Measurements from ENCODE around the gene CLRN1.
"Not testable (repeated sequence)": the region's sequence is repeated elsewhere in the genome, so short reads cannot be mapped to it uniquely, and the experiment has no call there.

The CLRN1 gene

DNA sequence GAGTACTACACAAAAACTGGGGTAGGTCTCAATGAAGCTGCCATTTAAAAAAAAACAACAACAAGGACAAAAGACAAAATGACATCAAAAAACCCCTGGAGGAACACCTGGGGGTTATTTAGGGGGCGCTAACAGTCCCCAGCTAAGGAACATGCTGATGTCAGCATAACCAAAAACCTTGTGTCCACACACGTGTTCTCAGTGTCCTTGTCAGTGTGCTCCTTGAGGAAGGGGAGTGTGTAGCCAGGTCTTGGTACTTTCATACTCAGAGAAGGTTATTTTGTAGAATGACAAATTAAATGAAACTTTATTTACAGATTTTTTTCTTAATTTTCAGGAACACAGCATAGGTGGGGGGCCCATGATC lies 31.2 kb upstream of the CLRN1 start:
- Histone ChIP-seq H3K27me3 (no peaks in the 10 kb centered on the region), H3K4me2 (no peak overlapping the region), H4K20me1 (no peaks in the 10 kb centered on the region), H3K9me3 (no peaks in the 10 kb centered on the region), H3K4me3 (no peak overlapping the region), H3K27ac (no peak overlapping the region), H3K36me3 (no peaks in the 10 kb centered on the region), H3K9ac (no peak overlapping the region), H3K4me1 (no peaks in the 10 kb centered on the region)
- TF ChIP-seq Cebpa-rat (IDR thresholded peaks at IDR 0.05), result no peak

DNA sequence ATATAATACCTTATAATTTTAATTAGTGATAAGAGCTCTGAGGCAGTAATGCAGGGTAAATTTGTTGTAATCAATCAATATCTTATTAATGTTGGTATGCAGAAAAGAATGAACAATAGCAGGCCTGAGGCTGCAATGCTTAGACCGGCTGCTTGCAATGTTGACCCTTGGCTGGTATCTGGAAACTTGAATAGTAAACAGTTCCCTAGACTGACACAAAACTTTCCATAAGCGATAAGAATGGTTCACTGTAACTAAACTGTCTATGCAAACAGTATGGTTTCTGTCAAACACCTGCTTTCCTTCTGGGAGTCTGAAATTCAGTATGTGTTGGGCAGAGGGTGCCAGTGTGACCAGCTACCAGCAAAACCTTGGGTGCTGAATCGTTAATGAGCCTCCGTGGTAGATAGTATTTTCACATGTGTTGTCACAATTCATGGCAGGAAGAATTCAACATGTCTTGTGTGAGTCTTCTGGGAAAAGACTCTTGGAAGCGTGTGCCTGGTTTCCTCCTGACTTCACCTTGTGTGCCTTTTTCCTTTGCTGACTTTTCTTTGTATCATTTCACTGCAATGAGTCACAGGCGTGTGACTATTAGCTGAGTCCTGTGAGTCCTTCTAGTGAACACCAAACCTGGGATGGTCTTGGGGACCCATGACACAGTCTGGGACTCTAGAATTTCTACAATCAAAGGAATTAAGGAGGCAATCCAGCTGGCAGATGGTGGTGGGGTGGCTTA lies 30.7 kb upstream of the CLRN1 start:
- no peaks in the 10 kb centered on the region for H3K27me3 ChIP-seq
- no peaks in the 10 kb centered on the region for H3K9me3 ChIP-seq
- H3K27ac ChIP-seq, result no peak overlapping the region
- H3K9ac ChIP-seq, result no peak overlapping the region
- no peak for TF ChIP-seq Cebpa-rat (IDR thresholded peaks at IDR 0.05)
- H4K20me1 ChIP-seq, result no peaks in the 10 kb centered on the region
- no peak overlapping the region for H3K4me3 ChIP-seq
- no peaks in the 10 kb centered on the region for H3K36me3 ChIP-seq
- H3K4me1 ChIP-seq, result no peaks in the 10 kb centered on the region
- no peak overlapping the region for H3K4me2 ChIP-seq

DNA sequence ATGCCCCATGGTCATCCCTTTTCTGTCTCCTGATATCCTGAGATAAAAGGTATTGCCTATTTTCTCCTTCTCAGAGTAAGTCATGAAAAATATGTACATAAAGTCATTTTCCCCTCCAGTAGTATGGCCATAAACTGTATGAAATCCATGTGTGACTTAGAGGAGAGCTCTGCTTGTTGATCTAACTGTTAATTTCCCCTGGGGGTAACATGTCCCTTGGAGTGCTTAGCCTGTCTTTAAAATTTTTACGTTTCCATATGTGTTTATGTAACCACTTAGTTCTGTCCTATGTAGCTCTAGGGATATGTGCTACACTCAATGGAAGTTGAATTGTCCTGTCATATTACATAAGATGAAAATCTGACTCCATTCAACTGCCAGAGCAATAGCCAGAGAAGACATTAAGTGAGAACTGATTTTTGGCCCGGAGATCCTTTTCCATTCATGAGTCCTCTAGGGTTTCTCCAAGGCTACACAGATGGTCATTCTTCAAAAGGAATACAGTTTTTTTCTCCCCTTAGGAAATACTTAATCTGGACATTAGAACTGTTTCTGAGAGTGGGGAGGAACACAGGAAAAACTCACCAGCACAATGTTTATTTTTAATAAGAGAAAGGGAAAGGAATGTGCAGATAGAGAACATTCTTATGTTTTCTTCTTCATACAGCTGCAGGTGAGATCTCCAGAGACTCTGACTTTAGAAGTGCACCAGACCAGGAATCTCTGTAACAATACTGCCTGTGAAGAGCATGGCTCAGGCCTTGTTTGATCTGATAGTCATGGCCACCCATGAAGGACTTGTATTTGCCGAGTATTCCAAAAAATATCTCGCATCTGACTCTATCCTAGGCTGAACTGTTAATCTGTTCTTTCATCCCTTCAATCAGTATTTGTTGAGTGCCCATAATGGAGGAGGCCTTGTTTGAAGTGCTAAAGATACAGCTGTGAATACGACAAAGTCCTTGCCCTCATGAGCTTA lies 29.8 kb upstream of the CLRN1 start:
- Histone ChIP-seq H3K9me3 (no peaks in the 10 kb centered on the region), H3K4me2 (no peak overlapping the region), H3K4me1 (no peaks in the 10 kb centered on the region), H3K27me3 (no peaks in the 10 kb centered on the region), H3K4me3 (no peak overlapping the region), H3K27ac (no peak overlapping the region), H4K20me1 (no peaks in the 10 kb centered on the region), H3K36me3 (no peaks in the 10 kb centered on the region), H3K9ac (no peak overlapping the region)
- no peak for TF ChIP-seq Cebpa-rat (IDR thresholded peaks at IDR 0.05)

DNA sequence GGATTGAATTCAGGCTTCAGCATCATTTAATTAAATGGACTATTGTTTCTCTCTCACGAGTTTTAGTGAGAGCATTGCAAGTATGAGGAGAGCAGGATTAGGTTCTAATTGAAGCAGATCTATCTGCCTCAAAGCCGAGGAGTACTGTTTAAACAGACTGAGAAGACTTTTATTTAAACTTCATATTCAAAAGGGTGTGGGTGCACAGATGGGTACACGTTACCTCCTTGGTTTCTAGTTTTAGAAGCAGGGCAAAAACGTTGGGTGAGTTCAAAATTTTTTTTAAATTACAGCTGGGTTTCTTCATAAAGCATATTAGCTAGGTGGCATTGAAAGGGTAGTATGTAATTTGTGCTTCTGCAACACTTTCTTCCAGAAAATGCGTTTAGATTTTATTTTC lies 26.5 kb upstream of the CLRN1 start:
- Histone ChIP-seq H3K36me3 (no peaks in the 10 kb centered on the region), H3K9ac (no peak overlapping the region), H3K9me3 (peaks cover under 1% of the 10 kb centered on the region; the same call in 1 of the 2 replicates), H3K4me3 (no peak overlapping the region), H4K20me1 (no peaks in the 10 kb centered on the region), H3K27me3 (no peaks in the 10 kb centered on the region), H3K27ac (no peak overlapping the region), H3K4me1 (no peaks in the 10 kb centered on the region), H3K4me2 (no peak overlapping the region)
- TF ChIP-seq Cebpa-rat (IDR thresholded peaks at IDR 0.05), result no peak

DNA sequence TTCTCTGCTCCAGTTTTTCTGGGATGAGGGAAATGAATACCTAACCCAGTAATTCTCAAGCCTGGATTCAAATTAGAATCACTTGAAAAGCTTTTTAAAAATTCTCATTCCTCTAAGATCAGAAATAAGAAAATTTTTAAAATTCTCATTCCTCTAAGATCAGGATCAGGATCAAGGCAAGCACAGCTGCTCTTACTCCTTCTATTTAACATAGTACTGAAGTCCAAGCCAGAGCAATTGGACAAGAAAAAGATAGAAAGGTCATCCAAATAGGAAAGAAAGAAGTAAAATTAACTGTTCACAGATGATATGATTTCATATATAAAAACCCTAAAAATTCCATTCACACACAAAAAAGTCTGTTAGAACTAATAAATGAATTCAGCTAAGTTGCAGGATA lies 24.2 kb upstream of the CLRN1 start:
- H3K9ac ChIP-seq, result no peak overlapping the region
- peaks cover 12% of the 10 kb centered on the region for H3K9me3 ChIP-seq
- TF ChIP-seq Cebpa-rat (IDR thresholded peaks at IDR 0.05), result no peak
- H3K27ac ChIP-seq, result no peak overlapping the region
- H3K4me1 ChIP-seq, result no peaks in the 10 kb centered on the region
- H4K20me1 ChIP-seq, result no peaks in the 10 kb centered on the region
- no peak overlapping the region for H3K4me3 ChIP-seq
- no peaks in the 10 kb centered on the region for H3K36me3 ChIP-seq
- H3K4me2 ChIP-seq, result no peak overlapping the region
- no peaks in the 10 kb centered on the region for H3K27me3 ChIP-seq

DNA sequence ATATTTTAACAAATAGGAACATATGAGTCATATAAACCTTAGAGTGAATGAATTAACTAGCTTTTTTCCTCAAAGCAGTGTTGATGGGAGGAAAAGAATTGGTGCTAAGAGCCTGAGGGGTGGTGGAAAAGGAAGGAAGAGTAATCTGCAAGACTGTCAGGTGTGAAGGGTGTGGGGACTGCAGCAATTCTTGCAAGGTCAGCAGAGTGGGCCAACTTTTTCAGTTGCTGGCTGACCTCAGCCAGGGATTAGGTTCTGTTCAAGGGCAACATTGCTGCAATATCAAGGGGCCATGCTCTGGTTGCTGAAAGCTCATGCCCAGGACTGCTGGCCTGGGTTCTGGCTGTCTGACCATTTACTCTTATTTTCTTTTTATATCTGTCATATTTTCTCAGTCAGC lies 23.0 kb upstream of the CLRN1 start:
- Histone ChIP-seq H3K9ac (no peak overlapping the region), H3K4me3 (no peak overlapping the region), H3K4me2 (no peak overlapping the region), H3K27ac (no peak overlapping the region), H3K36me3 (no peaks in the 10 kb centered on the region), H4K20me1 (no peaks in the 10 kb centered on the region), H3K9me3 (peaks cover 12% of the 10 kb centered on the region), H3K27me3 (no peaks in the 10 kb centered on the region), H3K4me1 (no peaks in the 10 kb centered on the region)
- TF ChIP-seq Cebpa-rat (IDR thresholded peaks at IDR 0.05), result no peak

DNA sequence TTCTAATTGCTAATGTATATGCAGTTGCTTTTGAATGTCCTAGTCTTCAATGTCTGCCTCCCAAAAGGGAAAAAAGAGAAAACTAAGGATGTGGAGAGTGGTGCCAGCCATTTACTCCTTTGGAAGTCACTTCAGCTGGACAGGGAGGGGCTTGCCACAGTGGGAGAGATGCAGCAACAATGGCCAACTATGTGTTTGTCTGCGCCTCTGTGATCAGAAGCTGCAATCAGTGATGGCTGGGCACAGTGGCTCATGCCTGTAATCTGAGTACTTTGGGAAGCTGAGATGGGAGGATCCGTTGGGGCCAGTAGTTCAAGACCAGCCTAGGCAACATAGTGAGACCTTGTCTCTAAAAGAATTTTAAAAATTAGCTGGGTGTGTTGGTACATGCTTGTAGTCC lies 16.7 kb upstream of the CLRN1 start:
- H3K9me3 ChIP-seq, result peaks cover 12% of the 10 kb centered on the region
- H3K36me3 ChIP-seq, result no peaks in the 10 kb centered on the region
- H3K4me3 ChIP-seq, result no peak overlapping the region
- H3K4me2 ChIP-seq, result no peak overlapping the region
- H3K27ac ChIP-seq, result no peak overlapping the region
- no peaks in the 10 kb centered on the region for H4K20me1 ChIP-seq
- no peak overlapping the region for H3K9ac ChIP-seq
- H3K4me1 ChIP-seq, result 0 out of 2 replicates have a peak, but pooled peaks cover 5% of the 10 kb centered on the region
- no peak for TF ChIP-seq Cebpa-rat (IDR thresholded peaks at IDR 0.05)
- no peaks in the 10 kb centered on the region for H3K27me3 ChIP-seq

DNA sequence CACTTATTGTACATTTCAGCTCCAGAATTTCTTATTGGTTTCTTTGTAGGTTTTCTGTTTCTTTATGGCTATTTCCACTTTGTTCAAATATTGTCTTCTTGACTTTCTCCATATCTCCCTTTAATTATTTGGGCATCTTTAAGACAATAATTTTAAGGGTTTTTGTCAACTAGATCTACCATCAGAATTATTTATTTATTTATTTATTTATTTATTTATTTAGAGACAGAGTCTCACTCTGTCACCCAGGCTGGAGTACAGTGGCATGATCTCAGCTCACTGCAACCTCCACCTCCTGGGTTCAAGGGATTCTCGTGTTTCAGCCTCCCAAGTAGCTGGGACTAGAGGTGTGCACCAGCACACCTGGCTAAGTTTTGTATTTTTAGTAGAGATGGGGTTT lies 15.9 kb upstream of the CLRN1 start:
- not testable (repeated sequence) for H4K20me1 ChIP-seq, H3K27ac ChIP-seq, H3K27me3 ChIP-seq, H3K36me3 ChIP-seq, H3K4me2 ChIP-seq, H3K4me3 ChIP-seq, H3K9me3 ChIP-seq, H3K9ac ChIP-seq, H3K4me1 ChIP-seq

DNA sequence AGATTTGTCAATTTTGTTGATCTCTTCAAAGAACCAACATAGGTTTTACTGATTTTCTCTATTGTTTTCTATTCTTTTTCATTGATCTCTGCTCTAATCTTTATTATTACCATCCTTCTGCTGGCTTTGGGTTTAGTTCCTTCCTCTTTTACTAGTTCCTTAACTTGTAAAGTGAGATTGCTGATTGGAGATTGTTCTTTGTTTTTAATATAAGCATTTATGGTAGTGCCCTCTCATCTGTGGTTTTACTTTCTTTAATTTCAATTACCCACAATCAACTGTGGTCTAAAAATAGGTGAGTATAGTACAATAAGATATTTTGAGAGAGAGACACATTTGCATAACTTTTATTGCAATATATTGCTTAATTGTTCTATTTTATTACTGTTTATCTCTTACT lies 13.2 kb upstream of the CLRN1 start:
- Histone ChIP-seq H3K4me3 (no peak overlapping the region), H3K9me3 (no peaks in the 10 kb centered on the region), H3K27me3 (no peaks in the 10 kb centered on the region), H3K9ac (no peak overlapping the region), H3K4me1 (0 out of 2 replicates have a peak, but pooled peaks cover 5% of the 10 kb centered on the region), H3K36me3 (no peaks in the 10 kb centered on the region), H4K20me1 (no peaks in the 10 kb centered on the region), H3K27ac (no peak overlapping the region), H3K4me2 (no peak overlapping the region)
- TF ChIP-seq Cebpa-rat (IDR thresholded peaks at IDR 0.05), result no peak

DNA sequence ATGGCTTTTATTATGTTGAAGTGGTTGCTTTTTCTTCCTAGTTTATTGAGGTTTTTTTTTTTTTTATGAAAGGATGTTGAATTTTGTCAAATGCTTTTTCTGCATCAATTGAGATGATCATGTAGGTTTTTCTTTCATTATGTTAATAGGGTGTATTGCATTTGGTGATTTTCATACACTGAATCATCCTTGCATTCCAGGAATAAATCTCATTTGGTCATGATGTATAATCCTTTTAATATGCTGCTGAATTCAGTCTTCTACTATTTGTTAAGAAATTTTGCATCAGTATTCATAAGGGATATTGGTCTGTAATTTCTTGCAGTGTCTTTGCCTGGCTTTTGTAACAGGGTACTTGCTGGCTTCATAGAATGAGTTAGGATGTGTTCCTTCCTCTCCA lies 11.5 kb upstream of the CLRN1 start:
- H3K9me3 ChIP-seq, result no peaks in the 10 kb centered on the region
- H3K4me3 ChIP-seq, result no peak overlapping the region
- no peak overlapping the region for H3K27ac ChIP-seq
- no peak overlapping the region for H3K9ac ChIP-seq
- 0 out of 2 replicates have a peak, but pooled peaks cover 5% of the 10 kb centered on the region for H3K4me1 ChIP-seq
- no peaks in the 10 kb centered on the region for H3K27me3 ChIP-seq
- H4K20me1 ChIP-seq, result no peaks in the 10 kb centered on the region
- H3K4me2 ChIP-seq, result no peak overlapping the region
- no peak for TF ChIP-seq Cebpa-rat (IDR thresholded peaks at IDR 0.05)
- H3K36me3 ChIP-seq, result no peaks in the 10 kb centered on the region

Measured in BLaER1 (cell line).